IPS-NIHi7 (cell line): ENCODE measurements around the gene GIPR.
"Not testable (repeated sequence)": the region's sequence is repeated elsewhere in the genome, so short reads cannot be mapped to it uniquely, and the experiment has no call there.

ENCODE experiments used
- DNase-seq: peaks from one replicate; pipeline ENCODE4 v3.0.0; 2012; ENCODE audit warnings: mixed read lengths; ENCODE audit errors: extremely low spot score

GIPR gene

GRCh38 chr19:45691516-45692186 is 23.6 kb downstream of the GIPR start, which contains the start of gene SNRPD2:
SNRPD2 (minus strand) TSS chr19:45691953; CDS start chr19:45691888, 65 bp downstream.
- DNase-seq = peak; percentile 90

DNA sequence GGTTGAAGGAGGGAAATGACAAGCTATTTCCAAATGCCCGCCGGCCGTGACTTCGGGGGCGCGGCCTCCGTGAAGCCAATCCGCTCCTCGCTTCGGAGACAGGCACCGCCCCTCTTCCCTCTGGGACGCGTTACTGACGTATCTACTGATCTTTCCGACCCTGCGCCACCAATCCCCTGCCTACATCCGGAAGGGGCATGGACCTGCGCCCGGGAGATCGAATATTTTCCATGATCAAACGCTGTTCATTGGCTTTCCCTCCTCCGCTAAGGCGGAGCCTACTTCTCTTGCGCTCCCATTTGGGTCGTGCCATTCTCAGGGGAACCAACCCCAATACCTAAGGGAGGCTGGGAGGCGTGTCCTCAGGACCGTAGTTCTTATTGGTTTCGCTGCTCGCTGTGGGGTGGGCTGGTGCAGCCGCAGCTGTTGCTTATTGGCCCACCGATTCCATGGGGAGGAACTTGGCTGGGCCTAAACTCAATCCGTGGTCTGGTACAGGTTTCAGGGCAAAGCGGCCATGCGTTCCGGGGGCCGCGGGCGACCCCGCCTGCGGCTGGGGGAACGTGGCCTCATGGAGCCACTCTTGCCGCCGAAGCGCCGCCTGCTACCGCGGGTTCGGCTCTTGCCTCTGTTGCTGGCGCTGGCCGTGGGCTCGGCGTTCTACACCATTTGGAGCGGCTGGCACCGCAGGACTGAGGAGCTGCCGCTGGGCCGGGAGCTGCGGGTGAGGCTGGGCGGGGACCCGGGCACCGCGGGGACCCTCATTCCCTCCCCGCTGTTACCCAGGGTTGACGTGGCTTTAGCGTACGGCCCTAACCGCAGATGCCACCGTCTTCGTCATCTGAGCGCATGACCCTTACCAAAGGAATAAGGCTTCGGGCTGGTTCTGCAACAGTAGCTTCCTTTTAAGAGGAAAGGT is 24.4 kb downstream of the GIPR start, which contains the start of gene QPCTL:
QPCTL (plus strand) TSS at position 480 of the 919 bp plus-strand sequence; CDS start at position 518, 38 bp downstream.
- peak; percentile 96 for DNase-seq

DNA sequence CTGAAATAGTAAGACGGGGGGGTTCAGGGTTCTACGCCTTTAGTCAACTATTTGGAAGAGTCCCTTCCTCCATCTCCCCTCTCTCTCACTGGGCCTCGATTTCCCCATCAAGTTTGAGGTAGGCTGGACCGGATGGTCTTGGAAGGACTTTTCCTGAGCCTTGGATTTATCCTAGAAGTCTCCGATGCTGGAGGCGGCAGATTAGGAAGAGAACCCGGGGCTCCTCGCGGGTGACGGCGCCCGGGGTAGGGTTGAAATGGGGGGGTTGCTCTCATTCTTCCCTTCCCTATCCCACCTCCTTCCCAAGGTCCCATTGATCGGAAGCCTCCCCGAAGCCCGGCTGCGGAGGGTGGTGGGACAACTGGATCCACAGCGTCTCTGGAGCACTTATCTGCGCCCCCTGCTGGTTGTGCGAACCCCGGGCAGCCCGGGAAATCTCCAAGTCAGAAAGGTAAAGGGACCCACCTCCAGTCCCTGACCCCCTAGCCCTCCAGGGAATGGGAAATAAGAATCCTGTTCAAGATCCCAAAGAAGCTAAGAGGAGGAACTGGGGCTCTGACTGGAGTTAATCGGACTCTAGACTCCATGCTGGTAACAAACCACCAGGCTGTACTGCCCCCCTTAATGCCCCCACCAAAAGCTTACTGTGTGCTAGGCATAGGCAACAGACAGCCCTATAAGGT is 25.2 kb downstream of the GIPR start:
- peak; percentile 85 for DNase-seq

DNA sequence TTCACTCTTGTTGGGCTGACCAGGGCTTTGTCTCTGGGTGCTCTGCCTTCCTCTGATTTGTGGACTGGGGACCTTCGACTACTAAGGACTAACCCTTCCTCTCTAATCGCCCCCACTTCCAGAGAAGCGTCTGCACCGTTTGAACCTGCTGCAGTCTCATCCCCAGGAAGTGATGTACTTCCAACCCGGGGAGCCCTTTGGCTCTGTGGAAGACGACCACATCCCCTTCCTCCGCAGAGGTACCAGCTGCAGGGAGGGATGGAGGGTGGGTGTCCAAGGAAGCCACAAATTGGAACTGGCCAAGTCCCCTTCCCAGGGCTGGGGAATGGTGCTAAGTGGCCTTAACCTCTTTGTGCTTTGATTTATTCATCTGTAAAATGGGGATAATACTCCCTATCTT is 33.7 kb downstream of the GIPR start:
- no peak for DNase-seq

- DNase-seq = no peak
Observed at GRCh38 chr19:45705115-45705514, 37.1 kb downstream of the GIPR start.

GRCh38 chr19:45705710-45706415 is 37.8 kb downstream of the GIPR start:
- DNase-seq = no peak

- DNase-seq = no peak
Observed at GRCh38 chr19:45710356-45711130, 42.5 kb downstream of the GIPR start.

DNA sequence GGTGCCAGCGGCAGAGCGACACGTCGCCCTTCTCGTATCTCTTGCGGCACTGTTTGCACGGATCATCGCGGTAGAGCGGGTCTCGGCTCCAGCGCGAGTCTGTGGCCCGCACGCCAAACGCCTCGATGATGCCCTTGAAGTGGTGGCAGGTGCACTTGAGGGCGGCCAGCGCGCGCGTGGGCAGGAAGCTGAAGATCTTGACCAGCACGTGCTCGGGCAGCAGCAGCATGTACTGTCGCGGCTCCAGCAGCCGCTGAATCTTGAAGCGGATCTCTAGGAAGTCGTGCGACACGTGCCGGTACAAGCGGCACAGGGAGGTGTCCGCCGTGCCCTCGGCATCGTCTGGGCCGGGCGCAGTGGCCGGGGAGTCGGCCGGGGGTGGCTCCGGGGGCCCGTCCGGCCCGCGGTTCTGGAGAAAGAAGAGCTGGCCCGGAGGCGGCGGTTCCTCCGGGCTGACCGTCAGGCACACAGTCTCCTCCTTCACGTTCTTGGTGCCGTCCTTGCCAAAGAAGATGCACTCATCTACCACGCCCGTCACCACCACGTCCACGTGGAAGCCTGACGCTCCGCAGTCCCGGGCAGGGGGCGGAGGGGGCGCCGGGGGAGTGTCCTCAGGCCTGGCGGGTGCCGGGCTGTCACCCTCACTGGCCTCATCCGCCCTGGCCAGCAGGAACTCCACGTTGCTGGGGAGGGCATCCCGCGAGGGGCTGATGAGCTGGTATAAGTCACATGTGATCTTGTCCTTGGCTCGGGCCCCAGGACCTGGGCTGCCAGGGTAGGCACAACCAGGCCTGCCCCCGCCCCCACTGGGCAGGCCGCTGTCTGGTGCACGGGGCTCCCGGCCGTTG is 44.1 kb downstream of the GIPR start:
- no peak for DNase-seq

DNA sequence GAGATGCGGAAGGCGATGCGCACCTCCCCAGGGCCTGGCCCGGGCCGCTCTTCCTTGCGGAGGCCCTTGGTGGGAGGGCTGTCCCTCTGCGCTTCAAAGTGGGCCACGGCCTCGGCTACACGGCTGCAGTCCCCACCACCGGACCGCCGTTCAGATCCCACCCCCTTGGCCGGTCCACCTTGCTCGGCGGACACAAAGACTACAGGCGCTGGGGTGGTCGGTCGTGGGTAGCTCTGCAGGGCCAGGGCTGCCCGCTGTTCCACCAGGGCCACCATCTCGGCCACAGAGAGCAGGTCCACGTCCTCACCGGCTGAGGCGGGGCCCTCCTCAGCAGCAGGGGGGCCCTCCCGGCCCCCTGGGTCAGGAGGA is 44.7 kb downstream of the GIPR start:
- no peak for DNase-seq

- no peak for DNase-seq
Observed at GRCh38 chr19:45713141-45713540, 45.1 kb downstream of the GIPR start.

DNA sequence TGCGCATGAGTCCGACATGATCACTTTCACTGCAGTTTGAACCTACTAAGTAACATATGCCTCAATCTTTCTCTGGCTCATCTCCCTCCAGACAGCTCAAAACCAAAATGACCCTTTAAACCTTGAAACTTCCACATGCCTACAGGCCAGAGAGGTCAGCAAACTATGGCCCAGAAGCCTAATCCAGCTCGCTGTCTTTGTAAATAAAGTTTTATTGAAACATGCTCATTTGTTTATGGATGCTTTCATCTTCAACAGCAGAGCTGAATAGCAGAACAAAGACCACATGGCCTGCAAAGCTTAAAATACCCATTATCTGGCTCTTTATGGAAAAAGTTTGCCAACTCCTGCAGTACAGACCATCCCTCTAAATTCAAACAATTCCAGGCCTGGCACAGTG is 47.1 kb downstream of the GIPR start:
- DNase-seq = no peak

DNA sequence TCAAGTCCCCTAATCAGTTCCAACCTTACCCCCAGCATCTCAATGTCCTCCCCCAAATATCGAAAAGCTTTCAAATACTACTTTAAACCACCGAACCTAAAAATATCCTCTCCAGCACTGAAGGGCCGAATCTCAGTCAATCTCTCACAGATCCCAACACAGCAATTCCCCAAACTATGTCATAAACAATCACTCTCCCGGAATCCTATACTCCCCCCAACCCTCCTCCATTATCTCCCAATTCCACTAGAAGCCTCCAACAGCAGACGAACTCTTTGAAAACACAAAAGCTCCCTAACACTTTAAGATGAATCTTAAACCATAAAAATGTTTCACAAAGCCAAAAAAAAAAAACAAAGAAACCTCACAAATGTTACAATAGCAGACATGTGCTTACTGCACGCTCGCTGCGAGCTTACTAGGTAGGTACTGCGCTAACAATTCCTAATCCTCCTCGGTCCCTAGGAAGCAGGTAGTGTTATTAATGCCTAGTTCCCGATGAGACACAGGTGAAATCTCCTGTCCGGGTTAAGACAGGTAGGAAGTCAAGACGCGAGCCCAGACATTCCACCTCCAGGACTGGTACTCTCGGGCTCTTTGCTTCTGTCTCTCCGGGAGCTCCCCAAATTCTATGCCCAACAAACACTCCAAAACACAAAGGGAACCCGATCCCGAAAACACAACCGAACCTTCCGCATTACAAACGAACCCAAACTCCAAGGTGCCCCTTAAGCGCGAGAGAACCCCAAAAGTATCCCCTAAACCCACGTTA is 48.5 kb downstream of the GIPR start:
- peak; percentile 38 for DNase-seq

DNA sequence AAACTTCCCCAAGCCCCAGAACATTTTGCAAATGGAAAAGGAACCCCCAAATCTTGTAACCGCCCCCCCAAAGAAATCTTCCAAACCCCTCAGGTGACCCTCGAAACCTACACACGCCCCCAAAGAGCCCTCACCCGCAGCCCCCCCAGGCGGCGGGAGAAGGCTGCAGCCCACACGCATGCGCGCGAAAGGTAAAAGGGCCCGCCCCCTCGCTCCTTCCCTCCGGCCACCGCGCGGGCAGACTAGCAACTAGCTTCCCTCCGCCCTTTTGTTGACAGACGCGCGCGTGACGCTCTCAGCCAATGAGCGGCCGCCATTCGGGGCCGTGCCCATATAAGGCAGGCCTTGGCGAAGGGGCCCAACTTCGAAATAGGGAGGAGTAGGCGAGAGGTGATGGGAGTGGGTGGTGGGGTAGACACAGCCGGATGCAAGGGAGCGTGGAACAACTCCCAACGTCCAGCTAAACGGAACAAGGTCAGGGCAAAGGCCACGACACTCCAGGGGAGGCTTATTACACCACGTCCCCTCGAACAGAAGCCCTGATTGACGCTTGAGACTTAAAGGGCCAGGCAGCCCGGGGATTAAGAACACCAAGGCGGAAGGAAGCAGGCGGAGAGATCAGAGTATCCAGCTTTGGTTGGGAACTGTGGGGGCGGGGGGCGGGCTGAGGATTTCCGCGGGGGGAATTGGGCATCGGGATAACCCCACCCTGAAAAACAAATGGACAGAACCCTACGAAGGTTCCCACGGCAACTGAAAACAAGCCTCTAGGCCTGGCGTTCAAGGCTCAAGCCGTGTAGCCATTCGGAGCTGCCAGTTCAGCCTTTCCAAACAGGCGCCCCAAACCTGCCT is 49.3 kb downstream of the GIPR start:
- DNase-seq = peak; percentile 99

- DNase-seq = no peak
Observed at GRCh38 chr19:45717983-45718650, 50.1 kb downstream of the GIPR start.

- not testable (repeated sequence) for DNase-seq
Observed at GRCh38 chr19:45720065-45720464, 52.0 kb downstream of the GIPR start.

- not testable (repeated sequence) for DNase-seq
Observed at GRCh38 chr19:45728683-45729082, 60.7 kb downstream of the GIPR start.

DNA sequence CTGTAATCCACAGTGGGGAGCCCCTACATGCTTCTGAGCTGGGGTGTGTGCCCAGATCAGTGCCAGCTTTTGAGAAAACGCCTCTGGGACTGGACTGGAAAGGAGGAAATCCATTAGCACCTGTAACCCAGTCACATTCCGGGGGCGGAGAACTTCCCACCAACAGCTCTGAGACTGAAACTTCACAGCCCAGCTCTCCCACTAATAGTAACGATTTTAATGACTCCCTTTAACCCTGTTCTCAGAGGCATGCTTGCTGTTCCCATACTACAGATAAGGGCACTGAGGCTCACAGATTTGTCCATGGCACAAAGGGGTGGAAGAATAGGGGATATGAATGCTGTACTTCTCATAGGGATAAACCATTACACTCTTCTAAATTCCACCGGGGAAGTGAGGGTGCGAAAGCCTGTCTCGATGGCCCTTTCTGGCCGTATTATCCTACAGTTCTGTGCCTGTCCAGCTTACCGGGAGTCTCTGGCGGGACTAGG is 61.8 kb downstream of the GIPR start:
- DNase-seq = no peak
